ENCODE data around the gene TNRC18.
"Not testable (repeated sequence)": the region's sequence is repeated elsewhere in the genome, so short reads cannot be mapped to it uniquely, and the experiment has no call there.

Gene TNRC18

DNA sequence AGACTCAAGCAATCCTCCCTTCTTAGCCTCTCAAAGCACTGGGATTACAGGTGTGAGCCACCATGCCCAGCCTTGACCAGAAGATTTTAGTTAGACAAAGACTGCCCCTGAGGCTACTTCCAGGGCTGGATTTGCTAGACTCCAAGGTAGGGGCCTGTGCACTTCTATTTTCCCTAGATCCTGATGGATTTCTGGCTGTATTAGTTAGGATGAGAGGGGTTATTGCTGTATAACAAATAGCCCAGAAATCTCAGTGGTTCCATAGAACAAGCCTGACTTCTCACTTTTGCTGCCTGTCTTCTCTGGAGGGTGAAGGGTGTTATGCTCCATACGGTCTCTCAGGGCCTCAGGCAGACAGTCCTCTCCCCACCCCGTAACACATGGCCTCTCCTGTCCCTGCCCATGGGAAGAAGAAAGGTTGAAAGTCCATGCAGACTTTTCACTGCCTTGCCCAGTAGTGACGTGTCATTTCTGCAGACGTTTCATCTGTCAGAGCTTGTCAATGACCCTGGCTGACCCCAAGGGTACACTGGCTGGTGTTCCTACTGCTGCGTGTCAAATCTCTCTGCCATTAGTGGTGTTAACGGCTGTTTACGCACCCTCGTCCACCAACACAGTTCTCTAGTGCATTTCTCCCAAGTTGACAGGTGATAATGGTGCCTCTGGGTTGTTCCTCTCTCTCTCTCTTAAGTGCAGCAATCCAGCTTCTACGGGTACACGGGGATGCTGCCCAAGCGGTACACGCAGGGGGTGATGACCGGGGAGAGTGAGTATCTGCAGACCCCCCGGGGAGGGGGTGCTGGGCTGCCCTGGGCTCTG lies 129.3 kb downstream of the TNRC18 start:
- Mint-ChIP-seq H3K27ac (no peak overlapping the region), H3K4me1 (peaks cover 24% of the 10 kb centered on the region), H3K9me3 (peaks cover 13% of the 10 kb centered on the region), H3K36me3 (ENCODE audit: low read depth) (peaks cover 45% of the 10 kb centered on the region), H3K4me3 (no peak overlapping the region), H3K27me3 (ENCODE audit: low read depth, poor library complexity) (peaks cover 18% of the 10 kb centered on the region)
- no peak for DNase-seq
- TF ChIP-seq, protein P1, sequence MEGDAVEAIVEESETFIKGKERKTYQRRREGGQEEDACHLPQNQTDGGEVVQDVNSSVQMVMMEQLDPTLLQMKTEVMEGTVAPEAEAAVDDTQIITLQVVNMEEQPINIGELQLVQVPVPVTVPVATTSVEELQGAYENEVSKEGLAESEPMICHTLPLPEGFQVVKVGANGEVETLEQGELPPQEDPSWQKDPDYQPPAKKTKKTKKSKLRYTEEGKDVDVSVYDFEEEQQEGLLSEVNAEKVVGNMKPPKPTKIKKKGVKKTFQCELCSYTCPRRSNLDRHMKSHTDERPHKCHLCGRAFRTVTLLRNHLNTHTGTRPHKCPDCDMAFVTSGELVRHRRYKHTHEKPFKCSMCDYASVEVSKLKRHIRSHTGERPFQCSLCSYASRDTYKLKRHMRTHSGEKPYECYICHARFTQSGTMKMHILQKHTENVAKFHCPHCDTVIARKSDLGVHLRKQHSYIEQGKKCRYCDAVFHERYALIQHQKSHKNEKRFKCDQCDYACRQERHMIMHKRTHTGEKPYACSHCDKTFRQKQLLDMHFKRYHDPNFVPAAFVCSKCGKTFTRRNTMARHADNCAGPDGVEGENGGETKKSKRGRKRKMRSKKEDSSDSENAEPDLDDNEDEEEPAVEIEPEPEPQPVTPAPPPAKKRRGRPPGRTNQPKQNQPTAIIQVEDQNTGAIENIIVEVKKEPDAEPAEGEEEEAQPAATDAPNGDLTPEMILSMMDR (IDR thresholded peaks at IDR 0.05): no peak

DNA sequence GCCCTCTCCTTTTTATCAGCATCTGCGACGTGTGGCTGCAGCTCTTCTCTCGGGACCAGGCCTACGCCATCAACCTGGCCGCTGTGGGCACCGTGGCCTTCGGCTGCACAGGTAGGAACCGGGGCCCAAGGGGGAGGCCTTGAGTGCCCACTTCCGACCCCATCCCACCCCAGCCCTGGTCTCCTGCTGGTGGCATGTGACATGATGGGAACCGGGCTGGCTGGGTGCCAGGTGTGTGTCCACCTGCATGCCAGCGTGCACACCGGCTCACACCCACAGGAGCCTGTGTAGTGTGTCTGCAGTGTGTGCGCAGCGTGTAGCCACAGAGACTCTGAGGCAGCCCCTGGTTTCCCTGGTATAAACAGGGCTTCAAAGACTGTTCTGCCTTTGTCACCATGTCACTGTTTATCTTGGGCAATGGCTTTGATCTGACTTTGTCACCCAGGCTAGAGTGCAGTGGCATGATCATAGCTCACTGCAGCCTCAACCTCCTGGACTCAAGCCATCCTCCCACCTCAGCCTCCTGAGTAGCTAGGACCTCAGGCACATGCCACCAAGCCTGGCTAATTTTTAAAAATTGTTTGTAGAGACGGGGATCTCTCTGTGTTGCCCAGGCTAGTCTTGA lies 131.8 kb downstream of the TNRC18 start:
- Mint-ChIP-seq H3K36me3 (ENCODE audit: low read depth) (peaks cover 42% of the 10 kb centered on the region), H3K4me1 (peaks cover 17% of the 10 kb centered on the region), H3K9me3 (peaks cover 13% of the 10 kb centered on the region)
- DNase-seq; H3K27ac Mint-ChIP-seq; H3K27me3 Mint-ChIP-seq (ENCODE audit: low read depth, poor library complexity); H3K4me3 Mint-ChIP-seq: not testable (repeated sequence)

- Mint-ChIP-seq H3K27ac (no peak overlapping the region), H3K9me3 (peaks cover 13% of the 10 kb centered on the region), H3K27me3 (ENCODE audit: low read depth, poor library complexity) (peaks cover 7% of the 10 kb centered on the region), H3K4me3 (no peak overlapping the region), H3K36me3 (ENCODE audit: low read depth) (peaks cover 42% of the 10 kb centered on the region), H3K4me1 (peaks cover 16% of the 10 kb centered on the region)
- TF ChIP-seq, protein P1 (IDR thresholded peaks at IDR 0.05): no peak
- DNase-seq: no peak
These were observed 132.3 kb downstream of the TNRC18 start for GRCh38 chr7:5291301-5291700.

DNA sequence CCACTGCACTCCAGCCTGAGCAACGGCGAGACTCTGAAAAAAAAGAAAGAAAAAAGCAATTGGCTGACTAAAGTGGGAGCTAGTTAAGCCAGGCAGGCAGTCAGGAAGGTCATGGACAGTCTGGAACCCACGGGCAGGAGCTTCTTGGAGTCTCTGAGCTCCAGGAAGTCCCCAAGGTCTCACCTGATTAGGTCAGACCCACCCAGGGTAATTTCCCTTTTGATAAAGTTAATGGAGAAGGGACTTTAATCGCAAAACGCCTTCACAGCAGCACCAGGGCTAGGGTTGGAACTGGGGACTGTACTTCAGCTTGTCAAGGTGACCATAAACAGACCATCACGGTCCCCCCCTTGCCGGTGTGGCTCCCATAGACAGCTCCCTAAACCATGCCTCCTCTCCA lies 134.3 kb downstream of the TNRC18 start:
- H3K9me3 Mint-ChIP-seq: peaks cover 9% of the 10 kb centered on the region
- no peak overlapping the region for H3K27ac Mint-ChIP-seq
- H3K36me3 Mint-ChIP-seq (ENCODE audit: low read depth): peaks cover 32% of the 10 kb centered on the region
- DNase-seq: no peak
- peaks cover 1% of the 10 kb centered on the region for H3K4me1 Mint-ChIP-seq
- H3K27me3 Mint-ChIP-seq (ENCODE audit: low read depth, poor library complexity): peaks cover 2% of the 10 kb centered on the region
- TF ChIP-seq, protein P1 (IDR thresholded peaks at IDR 0.05): no peak
- no peak overlapping the region for H3K4me3 Mint-ChIP-seq

- H3K27me3 Mint-ChIP-seq (ENCODE audit: low read depth, poor library complexity); H3K4me3 Mint-ChIP-seq: not testable (repeated sequence)
These were observed 135.1 kb downstream of the TNRC18 start for GRCh38 chr7:5288560-5288959.

GRCh38 chr7:5287802-5288201 lies 135.8 kb downstream of the TNRC18 start:
- Mint-ChIP-seq H3K4me1 (peaks cover 4% of the 10 kb centered on the region), H3K36me3 (ENCODE audit: low read depth) (peaks cover 18% of the 10 kb centered on the region), H3K27me3 (ENCODE audit: low read depth, poor library complexity) (no peaks in the 10 kb centered on the region), H3K9me3 (no peaks in the 10 kb centered on the region), H3K4me3 (no peak overlapping the region), H3K27ac (no peak overlapping the region)
- TF ChIP-seq, protein P1 (IDR thresholded peaks at IDR 0.05): no peak
- no peak for DNase-seq

More at GRCh38 chr7:5288560-5288959, 135.1 kb downstream of the TNRC18 start:
- H3K4me1 Mint-ChIP-seq, H3K9me3 Mint-ChIP-seq, DNase-seq, H3K27ac Mint-ChIP-seq: not testable (repeated sequence)
- H3K36me3 Mint-ChIP-seq (ENCODE audit: low read depth): peaks cover 25% of the 10 kb centered on the region

- H3K4me3 Mint-ChIP-seq; H3K27me3 Mint-ChIP-seq (ENCODE audit: low read depth, poor library complexity); H3K27ac Mint-ChIP-seq; H3K4me1 Mint-ChIP-seq; DNase-seq; H3K9me3 Mint-ChIP-seq: not testable (repeated sequence)
- H3K36me3 Mint-ChIP-seq (ENCODE audit: low read depth): peaks cover 13% of the 10 kb centered on the region
These were observed 136.3 kb downstream of the TNRC18 start for GRCh38 chr7:5287373-5287772.

Data from nephron progenitor cell (in vitro differentiated cells).